ENCODE measurements around the gene CYP27A1.

CYP27A1 gene

GRCh38 chr2:218859988-218860831 lies 78.3 kb downstream of the CYP27A1 start:
- DNase-seq: no peak

- DNase-seq: peak; percentile 79
These were observed 79.0 kb downstream of the CYP27A1 start for GRCh38 chr2:218860950-218861381.

GRCh38 chr2:218861645-218862318 lies 79.8 kb downstream of the CYP27A1 start:
- no peak for DNase-seq

DNA sequence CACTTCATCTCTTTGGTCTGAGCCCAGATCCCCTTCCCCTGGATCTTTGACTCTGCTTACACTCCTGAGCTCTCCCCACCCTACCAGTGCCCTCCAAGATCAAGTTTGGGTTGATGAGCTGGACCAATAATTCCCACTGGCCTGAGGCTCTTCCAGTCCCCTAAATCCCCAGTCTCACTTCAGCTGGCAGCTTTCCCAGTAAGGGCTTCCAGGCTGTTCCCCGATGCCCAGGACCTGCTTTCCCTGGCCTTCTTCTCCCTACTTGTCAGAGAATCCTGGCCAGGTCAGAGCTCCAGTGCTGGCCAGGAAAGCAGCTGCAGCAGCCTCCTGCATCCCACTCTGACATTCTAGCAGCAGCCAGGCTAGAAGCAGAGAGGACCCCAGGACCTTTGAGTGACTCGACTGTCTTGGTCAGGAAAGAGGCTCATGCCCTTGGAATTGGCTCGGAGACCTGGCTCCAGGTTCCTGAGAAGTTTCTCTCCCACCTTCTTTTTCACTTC lies 81.1 kb downstream of the CYP27A1 start:
- DNase-seq: no peak

Data from hematopoietic multipotent progenitor cell treated with erythropoietin and hydrocortisone succinate and interleukin-3 and kit ligand, for 8 days (in vitro differentiated cells).